NOMO-1 (cell line): ENCODE measurements around the gene SNX8.
"Not testable (repeated sequence)": the region's sequence is repeated elsewhere in the genome, so short reads cannot be mapped to it uniquely, and the experiment has no call there.

Source experiments
- DNase-seq, 2 experiments: peaks; one replicate each; lab custom pipeline; 2025; ENCODE audit not compliant: unreplicated experiment in 2 of 2; lab: John Stamatoyannopoulos, UW

Gene SNX8

DNA sequence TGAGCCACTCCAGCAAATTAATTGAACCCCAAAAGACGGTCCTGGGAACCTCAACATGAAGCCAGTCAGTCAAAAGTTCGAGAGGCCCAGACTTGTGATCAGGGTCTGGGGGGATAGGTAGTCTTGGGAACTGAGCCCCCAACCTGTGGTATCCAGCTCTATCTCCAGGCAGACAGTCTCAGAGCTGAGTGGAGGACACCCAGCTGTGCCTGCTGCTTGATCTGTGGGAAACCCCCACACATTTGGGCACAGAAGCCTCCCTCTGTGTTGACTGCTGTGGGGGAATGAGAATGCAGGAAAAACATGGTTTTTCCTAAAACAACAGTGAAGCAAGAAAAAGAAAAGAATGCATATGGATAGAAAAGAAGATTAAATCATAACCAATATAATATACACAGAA lies 16.3 kb upstream of the SNX8 start:
- no peak for DNase-seq

DNA sequence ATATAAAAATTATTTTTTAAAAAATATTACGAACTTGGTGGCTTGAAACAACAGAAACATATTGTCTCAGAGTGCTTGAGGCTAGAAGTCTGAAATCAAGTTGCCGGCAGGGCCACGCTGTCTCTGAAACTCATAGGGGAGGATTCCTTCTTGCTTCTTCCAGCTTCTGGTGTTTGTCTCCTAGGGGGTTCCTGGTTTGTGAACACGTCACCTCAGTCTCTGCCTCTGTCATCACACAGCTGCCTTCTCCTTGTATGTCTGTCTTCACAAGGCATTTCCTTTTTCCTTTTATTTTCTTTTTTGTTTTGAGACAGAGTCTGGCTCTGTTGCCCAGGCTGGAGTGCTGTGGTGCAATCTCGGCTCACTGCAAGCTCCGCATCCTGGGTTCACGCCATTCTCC lies 12.7 kb upstream of the SNX8 start:
- DNase-seq, result no peak

DNA sequence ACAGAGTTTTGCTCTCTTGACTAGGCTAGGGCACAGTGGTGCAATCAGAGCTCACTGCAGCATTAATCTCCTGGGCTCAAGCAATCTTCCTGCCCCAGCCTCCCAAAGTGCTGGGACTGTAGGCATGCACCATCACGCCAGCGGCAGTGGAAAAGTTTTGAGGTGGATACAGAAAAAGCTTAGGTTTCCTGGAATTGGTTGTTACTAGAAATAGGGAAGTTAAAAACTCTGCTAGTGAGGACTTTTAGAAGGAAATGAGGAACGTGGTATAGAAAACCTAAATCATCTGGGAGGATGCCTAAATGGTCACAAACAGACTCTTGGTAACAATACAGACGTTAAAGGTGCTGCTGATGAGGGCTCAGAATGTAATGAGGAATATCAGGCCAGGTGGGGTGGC lies 10.9 kb upstream of the SNX8 start:
- peak; percentile 17 to 57 for DNase-seq

DNA sequence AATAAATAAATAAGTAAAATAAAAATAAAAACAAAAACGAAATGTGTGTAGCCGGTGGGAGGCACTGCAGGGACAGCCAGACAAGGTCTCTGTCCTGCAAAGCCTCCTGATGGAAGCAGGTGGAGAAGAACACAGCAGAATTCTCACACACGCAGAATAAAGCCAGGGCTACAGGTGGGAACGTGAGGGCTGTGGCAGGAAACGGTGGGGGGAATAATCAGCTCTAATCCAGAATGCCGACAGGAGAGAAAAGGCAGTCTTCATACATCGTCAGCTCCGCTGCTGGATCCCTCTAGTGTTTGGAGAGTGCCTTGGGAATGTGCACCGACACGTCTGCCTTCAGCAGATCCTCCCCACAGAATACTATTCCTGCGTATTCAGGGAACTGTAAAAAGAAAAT lies 6.8 kb upstream of the SNX8 start:
- DNase-seq, result no peak

DNA sequence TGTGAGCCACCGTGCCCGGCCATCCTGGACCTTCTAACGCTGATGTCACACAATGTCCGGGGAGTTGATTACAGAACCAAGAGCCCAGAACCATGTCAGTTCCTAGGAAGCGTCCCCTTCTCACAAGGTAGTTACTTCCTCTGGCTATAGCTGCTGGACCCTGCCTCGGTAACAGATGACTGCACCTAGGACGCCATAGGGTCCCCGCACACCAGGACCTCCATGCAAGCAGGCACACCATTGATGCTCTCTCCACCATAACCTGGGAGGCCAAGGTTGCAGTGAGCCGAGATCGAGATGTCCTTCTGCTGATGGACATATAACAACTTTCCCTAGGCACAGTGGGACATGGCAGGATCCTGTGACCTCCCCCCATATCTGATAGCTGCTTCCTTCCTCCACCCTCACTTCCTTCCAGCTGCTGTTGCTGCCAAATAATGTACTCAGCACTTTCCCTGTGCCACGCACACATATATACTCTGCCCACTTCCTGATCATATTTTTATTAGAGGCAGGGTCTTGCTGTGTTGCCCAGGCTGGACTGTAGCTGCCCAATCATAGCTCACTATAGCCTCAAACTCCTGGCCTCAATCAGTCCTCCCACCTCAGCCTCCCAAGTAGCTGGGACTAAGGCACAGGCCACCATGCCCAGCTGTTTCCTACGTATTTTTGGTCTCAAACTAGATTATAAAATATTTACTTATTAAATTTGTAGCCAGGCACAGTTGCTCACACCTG lies 3.5 kb upstream of the SNX8 start:
- no peak for DNase-seq

DNA sequence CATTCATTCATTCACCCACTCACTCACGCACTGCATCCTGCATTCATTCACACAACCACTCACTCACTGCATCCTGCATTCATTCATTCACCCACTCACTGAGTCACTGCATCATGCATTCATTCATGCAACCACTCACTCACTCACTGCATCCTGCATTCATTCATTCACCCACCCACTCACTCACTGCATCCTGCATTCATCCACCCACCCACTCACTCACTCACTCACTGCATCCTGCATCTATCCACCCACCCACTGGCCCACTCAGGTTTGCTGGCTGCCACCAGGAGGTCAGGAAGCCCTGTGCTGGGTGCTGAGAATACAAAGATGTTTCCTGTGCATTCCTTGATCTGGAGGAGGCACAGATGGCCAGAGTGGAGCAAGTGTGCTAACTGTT lies 2.3 kb upstream of the SNX8 start:
- no peak for DNase-seq

DNA sequence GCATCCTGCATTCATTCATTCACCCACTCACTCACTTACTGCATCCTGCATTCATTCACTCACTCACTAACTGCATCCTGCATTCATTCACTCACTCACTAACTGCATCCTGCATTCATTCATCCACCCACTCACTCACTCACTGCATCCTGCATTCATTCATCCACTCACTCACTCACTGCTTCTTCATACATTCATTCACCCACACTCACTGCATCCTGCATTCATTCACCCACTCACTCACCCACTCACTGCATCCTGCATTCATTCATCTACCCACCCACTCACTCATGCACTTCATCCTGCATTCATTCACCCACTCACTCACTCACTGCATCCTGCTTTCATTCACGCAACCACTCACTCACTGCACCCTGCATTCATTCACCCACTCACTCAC lies 1.5 kb upstream of the SNX8 start:
- DNase-seq, result no peak

DNA sequence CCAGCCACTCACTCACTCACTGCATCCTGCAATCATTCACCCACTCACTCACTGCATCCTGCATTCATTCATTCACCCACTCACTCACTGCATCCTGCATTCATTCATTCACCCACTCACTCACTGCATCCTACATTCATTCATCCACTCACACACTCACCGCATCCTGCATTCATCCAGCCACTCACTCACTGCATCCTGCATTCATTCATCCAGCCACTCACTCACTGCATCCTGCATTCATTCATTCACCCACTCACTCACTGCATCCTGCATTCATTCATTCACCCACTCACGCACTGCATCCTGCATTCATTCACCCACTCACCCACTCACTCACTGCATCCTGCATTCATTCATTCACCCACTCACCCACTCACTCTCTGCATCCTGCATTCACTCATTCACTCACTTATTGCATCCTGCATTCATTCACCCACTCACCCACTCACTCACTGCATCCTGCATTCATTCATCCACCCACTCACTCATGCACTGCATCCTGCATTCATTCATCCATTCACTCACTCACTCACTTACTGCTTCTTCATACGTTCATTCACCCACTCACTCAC lies 802 bp upstream of the SNX8 start:
- DNase-seq, result not testable (repeated sequence)

DNA sequence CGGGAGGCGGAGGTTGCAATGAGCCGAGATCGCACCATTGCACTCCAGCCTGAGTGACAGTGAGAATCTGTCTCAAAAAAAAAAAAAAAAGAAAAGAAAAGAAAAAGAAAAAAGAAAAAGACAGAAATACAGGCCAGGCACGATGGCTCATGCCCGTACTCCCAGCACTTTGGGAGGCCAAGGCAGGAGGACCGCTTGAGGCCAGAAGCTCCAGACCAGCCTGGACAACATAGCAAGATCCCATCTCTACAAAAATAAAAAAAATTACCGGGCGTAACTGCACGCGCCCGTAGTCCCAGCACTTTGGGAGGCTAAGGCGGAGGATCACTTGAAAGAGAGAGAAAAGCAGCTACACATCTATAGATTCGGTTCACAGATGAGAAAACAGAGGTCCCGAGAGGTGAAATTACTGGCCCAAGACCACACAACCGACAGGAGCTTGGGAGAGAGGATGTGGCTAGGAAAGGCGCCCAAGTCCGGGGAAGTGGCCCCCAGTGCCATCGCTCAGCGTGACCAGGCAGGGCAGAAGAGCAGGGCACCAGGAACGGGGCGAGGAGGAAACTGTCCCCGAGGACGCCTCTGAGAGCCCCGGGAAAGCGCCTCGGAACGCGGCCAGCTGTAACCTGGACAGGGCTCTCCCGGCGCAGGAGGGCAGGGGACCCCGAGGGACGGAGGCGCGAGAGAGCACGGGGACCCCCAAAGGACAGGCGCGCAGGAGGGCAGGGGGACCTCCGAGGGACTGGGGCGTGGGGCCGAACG lies 612 bp downstream of the SNX8 start:
- DNase-seq, result no peak

DNA sequence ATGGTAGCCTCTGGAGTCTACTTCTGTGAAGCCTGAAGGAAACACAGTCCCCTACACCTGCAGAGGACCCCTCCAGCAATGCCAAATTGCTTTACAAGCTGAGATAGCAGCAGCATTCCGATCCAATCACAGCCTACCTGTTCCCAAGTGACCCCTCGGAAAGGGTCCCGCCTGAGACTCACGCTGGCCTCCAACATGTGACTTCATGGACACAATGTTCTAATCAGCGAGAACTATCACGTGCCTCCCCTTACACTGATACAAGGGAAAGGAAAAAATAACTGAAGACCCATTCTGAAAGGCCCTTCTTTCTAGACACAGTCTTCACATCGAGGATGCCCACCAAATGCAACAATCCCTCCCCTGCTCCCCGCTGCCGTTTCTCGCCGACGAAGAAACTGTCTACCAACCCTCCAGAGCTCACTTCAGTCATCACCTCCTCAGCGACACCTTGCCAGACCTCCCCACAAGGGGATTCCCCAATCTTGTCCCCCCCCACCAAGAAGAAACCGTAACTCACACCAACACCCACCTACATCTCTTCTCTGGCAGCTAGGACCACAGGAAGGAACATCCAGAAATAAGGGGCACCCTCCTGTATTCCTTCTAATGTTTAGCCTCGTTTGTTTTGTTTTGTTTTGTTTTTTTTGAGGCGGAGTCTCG lies 1.8 kb downstream of the SNX8 start:
- DNase-seq, result no peak

DNA sequence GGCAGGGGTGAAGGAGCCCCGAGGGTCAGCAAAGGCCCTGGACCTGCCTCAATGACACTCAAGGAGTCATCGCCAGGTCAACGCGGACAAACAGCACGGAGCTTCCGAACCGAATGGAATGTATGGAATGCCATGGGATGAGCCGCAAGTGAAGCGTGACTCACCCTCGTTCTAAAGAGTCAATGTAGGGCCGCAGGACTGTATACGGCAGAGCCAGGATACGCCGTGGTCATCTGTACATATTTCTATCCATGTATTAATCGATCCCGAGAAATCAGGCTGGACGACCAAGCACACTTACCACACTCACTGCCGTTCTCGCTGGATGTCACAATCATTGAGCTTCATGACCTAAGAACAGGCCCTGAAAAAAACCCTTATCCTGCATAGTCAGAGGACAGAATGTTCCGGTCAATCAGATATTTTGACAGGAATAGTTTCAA lies 4.3 kb downstream of the SNX8 start:
- no peak for DNase-seq

DNA sequence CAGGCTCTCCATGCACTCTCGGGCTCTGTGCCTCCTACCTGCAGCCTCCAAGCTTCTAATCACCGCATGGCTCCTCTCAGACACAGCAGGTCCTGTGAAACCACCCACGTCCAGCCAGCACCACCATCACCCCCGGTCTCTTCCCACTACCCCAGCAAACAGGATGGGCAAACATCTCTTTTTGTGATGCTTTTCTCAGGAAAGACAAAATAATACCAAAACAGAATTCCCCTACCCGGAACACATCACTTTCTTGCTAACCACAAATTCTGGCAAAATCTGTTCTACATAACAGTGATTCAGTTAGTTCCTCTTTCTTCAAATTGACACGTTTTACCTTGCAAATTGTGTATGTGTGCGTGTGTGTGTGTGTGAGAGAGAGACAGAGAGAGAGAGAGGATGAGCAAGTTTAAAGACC lies 6.5 kb downstream of the SNX8 start:
- peak; percentile 32 to 69 for DNase-seq

DNA sequence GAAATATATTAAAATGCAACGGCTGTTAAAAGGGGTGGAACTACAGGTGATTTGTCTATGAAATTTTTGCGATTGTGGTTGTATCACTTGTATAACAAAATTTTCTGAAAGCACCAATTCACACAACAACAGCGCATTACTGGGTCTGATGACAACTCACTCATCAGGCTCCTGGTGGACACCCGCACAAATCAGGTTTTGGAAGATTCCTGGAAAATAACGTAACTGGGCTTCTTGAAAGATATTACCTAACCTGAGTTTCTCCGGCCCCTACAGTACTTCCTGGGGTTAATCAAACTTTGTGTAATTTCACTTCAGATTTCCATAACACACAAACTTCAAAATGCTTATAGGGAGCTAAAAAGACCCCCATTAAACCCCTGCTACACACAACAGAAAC lies 7.6 kb downstream of the SNX8 start:
- DNase-seq, result no peak

DNA sequence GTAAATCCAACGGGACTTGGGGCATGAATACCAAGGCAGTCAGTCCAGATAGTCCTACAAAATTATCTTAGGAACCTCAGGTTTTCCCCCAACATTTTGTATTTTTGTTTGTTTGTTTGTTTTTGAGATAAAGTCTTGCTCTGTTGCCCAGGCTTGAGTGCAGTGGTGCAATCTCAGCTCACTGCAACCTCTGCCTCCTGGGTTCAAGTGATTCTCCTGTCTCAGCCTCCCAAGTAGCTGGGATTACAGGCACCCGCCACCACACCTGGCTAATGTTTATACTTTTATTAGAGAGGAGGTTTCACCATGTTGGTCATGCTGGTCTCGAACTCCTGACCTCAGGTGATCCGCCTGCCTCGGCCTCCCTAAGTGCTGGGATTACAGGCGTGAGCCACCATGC lies 9.0 kb downstream of the SNX8 start:
- DNase-seq, result not testable (repeated sequence)

DNA sequence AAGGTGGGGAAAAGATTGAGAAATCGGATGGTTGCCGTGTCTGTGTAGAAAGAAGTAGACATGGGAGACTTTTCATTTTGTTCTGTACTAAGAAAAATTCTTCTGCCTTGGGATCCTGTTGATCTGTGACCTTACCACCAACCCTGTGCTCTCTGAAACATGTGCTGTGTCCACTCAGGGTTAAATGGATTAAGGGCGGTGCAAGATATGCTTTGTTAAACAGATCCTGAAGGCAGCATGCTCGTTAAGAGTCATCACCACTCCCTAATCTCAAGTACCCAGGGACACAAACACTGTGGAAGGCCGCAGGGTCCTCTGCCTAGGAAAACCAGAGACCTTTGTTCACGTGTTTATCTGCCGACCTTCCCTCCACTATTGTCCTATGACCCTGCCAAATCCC lies 10.7 kb downstream of the SNX8 start:
- DNase-seq, result not testable (repeated sequence)

DNA sequence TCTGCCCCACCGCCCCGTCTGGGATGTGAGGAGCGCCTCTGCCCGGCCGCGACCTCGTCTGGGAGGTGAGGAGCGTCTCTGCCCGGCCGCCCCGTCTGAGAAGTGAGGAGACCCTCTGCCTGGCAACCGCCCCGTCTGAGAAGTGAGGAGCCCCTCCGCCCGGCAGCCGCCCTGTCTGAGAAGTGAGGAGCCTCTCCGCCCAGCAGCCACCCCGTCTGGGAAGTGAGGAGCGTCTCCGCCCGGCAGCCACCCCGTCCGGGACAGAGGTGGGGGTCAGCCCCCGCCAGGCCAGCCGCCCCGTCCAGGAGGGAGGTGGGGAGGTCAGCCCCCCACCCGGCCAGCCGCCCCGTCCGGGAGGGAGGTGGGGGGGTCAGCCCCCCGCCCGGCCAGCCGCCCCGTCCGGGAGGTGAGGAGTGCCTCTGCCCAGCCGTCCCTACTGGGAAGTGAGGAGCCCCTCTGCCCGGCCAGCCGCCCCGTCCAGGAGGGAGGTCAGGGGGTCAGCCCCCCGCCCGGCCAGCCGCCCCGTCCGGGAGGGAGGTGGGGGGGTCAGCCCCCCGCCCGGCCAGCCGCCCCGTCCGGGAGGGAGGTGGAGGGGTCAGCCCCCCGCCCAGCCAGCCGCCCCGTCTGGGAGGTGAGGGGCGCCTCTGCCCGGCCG lies 11.4 kb downstream of the SNX8 start:
- DNase-seq, result not testable (repeated sequence)

DNA sequence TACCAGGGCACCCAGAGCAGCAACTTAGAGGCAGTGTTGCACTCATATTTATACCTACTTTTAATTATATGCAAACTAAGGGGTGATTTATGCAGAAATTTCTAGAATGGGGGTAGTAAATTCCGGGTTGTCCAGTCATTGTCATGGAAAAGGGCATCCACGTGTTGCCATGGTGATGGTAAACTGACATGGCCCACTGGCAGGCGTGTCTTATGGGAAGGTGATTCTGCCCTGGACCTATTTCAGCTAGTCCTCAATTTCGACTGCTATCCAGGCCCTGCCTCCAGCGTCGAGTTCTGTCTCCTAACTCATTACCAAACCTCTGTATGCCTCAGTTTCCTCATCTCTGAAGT lies 12.8 kb downstream of the SNX8 start:
- no peak for DNase-seq

DNA sequence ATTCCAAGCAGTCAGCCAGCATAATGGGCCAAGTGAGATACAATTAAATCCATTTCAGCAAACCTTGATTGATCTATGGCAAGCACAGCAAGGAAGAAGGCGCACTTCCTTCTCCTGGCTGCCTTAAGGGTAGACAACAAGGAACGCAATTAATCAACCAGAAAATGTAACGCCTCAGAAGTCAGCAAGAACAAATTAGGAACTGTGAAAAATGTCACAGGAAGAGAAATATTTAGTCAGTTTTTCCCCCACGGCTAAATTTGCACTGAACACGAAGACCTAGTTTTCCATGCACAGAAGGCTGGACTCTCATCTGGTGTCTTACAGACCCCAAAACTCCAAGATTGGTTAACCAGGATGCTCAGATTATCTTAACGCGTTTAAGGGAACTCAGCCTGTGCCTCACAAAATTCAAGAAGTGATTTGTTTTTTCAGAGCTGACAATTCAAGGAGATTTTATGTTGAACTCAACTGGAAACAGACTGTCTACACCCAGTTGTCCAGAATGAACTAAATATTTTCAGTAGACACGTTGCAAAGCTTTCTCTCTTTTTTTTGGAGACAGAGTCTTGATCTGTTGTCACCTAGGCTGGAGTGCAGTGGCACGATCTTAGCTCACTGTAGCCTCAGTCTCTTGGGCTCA lies 14.2 kb downstream of the SNX8 start:
- peak; percentile 62 to 87 for DNase-seq

DNA sequence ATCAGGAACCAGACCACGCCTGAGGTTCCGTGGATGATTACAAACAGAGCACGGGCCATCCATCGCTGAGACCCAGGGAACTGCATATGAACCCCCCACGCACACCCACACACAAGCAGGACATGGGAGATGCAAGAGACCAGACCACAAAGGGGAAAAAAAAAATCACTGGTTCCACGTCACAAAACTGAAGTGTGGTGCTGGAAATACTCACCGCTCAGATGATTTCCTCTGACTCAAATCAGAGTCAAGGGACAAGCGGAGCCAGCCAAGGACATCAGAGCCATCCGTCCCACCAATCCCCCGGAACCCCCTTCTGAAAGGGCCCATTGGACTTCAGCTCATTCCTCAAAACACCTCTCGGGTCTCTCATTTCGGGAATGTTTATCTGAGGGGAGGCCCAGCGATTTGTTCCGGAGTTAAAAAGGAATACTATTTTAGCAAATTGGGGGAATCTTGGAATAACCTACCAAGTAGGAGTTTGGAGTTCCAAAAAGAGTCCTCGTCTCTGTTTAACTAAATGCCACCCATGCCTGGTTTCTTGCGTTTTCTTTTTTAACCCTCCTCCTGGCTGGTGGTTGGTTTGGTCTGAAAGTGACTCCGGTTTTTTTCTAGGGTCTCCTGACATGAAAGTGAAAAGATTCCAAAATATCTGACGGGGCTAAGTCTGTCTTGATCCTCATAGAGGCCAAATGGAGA lies 15.0 kb downstream of the SNX8 start:
- no peak for DNase-seq

DNA sequence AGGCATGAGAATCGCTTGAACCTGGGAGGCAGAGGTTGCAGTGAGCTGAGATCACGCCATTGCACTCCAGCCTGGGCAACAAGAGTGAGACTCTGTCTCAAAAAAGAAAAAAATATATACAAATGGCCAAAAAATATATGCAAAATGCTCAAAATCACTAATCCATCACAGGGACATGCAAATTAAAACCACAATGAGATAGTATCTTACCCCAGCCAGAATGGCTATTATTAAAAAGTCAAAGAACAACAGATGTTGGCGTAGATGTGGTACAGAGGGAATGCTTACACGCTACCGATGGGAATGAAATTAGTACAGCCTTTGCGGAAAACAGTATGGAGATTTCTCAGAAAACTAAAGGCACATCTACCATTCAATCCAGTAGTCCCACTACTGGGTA lies 17.4 kb downstream of the SNX8 start:
- DNase-seq, result no peak
